Measurements from ENCODE around the gene SLC22A8. TPM values are rescaled to one million over a fixed set of nuclear protein-coding genes. Genes with fewer than 3 reads are reported as not detected.

SLC22A8 gene
- total and polyA plus RNA-seq, 10 of the 15 experiments (the other 5 are each of a cell fraction or from before 2014, with no cell fraction given): not detected

DNA sequence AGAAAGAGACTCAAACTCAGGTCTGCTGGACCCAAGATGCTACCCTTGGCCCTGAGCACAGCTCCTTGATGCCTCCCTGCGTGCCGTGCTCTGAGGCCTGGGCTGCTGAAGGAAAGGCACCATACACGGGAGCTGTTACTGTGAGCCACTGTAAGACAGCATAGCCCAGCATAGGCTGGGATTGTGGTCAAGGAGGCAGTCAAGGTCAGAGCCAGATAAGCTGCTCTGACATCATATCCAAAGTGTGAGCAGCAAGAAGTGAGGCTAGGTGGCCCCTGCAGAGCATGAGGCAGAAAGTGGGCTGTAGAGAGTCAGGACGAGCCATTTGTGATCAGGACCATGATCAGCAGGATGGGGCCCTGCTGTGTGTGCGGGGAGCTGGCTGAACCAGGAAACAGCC, 7.7 kb downstream of the SLC22A8 start:
- H3K27me3 ChIP-seq (replicated peaks in 1 of 2; ENCODE audit: control insufficient read depth in 2 of 2, insufficient read depth in 2 of 2, low read length in 1 of 2): peaks cover 0 to 3% of the 10 kb centered on the region in 2 experiments; a peak in 2 of 4 replicates
- H3K9me3 ChIP-seq (replicated peaks; ENCODE audit: control insufficient read depth, insufficient read depth, low read length): no peaks in the 10 kb centered on the region
- H3K79me2 ChIP-seq (ENCODE audit: control insufficient read depth, insufficient read depth, low read length): no peaks in the 10 kb centered on the region
- SMC1A ChIA-PET (ENCODE audit: uncharacterized antibody, unreplicated experiment): no interaction called here
- RAD21 ChIA-PET (ENCODE audit: unreplicated experiment): interaction anchor here (1.4 kb wide), 1 partner anchor 16 kb away, joined by 7 read pairs; no protein-coding TSS in a partner anchor
- no peak overlapping the region for H3K4me3 ChIP-seq
- CTCF ChIA-PET: interaction anchor here (0.6 to 1.2 kb wide), 5 partner anchors 10 to 20 kb away, joined by 3 to 6 read pairs (median 4); no protein-coding TSS in a partner anchor
- no peak overlapping the region for H3K27ac ChIP-seq (ENCODE audit: control insufficient read depth, insufficient read depth)
- ATAC-seq: no peak
- POLR2A ChIA-PET: no interaction called here
- no peak overlapping the region for H3K4me2 ChIP-seq (ENCODE audit: control insufficient read depth, insufficient read depth)
- no peak for FAIRE-seq
- in situ Hi-C loops (cut with MboI): no loop called here
- no TSS peak for BruUV-seq (replicated peaks)
- WGBS (ENCODE audit: insufficient coverage, insufficient replicate concordance, low lambda C conversion rate, missing lambda C conversion rate): 39% methylated on average over 5 of the region's 5 CpGs
- H3K36me3 ChIP-seq (ENCODE audit: control insufficient read depth in 2 of 2, insufficient read depth in 2 of 2, low read length in 1 of 2): no peaks in the 10 kb centered on the region
- intact Hi-C loops (cut with micrococcal nuclease; ENCODE audit: unreplicated experiment): no loop called here
- DNase-seq (ENCODE audit: low read depth, low spot score): no peak
- no peak overlapping the region for H3K9ac ChIP-seq (ENCODE audit: control insufficient read depth, insufficient read depth, low read length)
- H3K4me1 ChIP-seq (ENCODE audit: control insufficient read depth, insufficient read depth, low read length): no peaks in the 10 kb centered on the region
- no peak overlapping the region for H2AFZ ChIP-seq (ENCODE audit: control insufficient read depth, low read depth, low read length)
- H4K20me1 ChIP-seq (ENCODE audit: control insufficient read depth, insufficient read depth): no peaks in the 10 kb centered on the region
- TF ChIP-seq, protein P1, sequence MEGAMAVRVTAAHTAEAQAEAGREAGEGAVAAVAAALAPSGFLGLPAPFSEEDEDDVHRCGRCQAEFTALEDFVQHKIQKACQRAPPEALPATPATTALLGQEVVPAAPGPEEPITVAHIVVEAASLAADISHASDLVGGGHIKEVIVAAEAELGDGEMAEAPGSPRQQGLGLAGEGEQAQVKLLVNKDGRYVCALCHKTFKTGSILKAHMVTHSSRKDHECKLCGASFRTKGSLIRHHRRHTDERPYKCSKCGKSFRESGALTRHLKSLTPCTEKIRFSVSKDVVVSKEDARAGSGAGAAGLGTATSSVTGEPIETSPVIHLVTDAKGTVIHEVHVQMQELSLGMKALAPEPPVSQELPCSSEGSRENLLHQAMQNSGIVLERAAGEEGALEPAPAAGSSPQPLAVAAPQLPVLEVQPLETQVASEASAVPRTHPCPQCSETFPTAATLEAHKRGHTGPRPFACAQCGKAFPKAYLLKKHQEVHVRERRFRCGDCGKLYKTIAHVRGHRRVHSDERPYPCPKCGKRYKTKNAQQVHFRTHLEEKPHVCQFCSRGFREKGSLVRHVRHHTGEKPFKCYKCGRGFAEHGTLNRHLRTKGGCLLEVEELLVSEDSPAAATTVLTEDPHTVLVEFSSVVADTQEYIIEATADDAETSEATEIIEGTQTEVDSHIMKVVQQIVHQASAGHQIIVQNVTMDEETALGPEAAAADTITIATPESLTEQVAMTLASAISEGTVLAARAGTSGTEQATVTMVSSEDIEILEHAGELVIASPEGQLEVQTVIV (IDR thresholded peaks at IDR 0.05; ENCODE audit: borderline replicate concordance, partially characterized antibody): no peak
- no peak for TF ChIP-seq EED (IDR thresholded peaks at IDR 0.05; ENCODE audit: low read depth)
- TF ChIP-seq YY1 (IDR thresholded peaks at IDR 0.05; ENCODE audit: low read depth, low read length): no peak
- no peak for TF ChIP-seq SIN3A (IDR thresholded peaks at IDR 0.05; ENCODE audit: low read depth, low read length)
- TF ChIP-seq CHD1 (IDR thresholded peaks at IDR 0.05; ENCODE audit: low read depth, low read length): no peak
- no peak for TF ChIP-seq MXI1 (IDR thresholded peaks at IDR 0.05; ENCODE audit: low read depth, low read length)
- no peak for TF ChIP-seq POU2F2 (IDR thresholded peaks at IDR 0.05; ENCODE audit: borderline replicate concordance, low read depth, low read length)
- TF ChIP-seq SP1 (IDR thresholded peaks at IDR 0.05; ENCODE audit: low read depth, low read length): no peak
- TF ChIP-seq CREM (IDR thresholded peaks at IDR 0.05; ENCODE audit: low read depth): no peak
- no peak for TF ChIP-seq POLR2AphosphoS5 (IDR thresholded peaks at IDR 0.05; ENCODE audit: low read length)
- TF ChIP-seq, protein P2, sequence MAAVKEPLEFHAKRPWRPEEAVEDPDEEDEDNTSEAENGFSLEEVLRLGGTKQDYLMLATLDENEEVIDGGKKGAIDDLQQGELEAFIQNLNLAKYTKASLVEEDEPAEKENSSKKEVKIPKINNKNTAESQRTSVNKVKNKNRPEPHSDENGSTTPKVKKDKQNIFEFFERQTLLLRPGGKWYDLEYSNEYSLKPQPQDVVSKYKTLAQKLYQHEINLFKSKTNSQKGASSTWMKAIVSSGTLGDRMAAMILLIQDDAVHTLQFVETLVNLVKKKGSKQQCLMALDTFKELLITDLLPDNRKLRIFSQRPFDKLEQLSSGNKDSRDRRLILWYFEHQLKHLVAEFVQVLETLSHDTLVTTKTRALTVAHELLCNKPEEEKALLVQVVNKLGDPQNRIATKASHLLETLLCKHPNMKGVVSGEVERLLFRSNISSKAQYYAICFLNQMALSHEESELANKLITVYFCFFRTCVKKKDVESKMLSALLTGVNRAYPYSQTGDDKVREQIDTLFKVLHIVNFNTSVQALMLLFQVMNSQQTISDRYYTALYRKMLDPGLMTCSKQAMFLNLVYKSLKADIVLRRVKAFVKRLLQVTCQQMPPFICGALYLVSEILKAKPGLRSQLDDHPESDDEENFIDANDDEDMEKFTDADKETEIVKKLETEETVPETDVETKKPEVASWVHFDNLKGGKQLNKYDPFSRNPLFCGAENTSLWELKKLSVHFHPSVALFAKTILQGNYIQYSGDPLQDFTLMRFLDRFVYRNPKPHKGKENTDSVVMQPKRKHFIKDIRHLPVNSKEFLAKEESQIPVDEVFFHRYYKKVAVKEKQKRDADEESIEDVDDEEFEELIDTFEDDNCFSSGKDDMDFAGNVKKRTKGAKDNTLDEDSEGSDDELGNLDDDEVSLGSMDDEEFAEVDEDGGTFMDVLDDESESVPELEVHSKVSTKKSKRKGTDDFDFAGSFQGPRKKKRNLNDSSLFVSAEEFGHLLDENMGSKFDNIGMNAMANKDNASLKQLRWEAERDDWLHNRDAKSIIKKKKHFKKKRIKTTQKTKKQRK (IDR thresholded peaks at IDR 0.05; ENCODE audit: low read depth, low read length): no peak
- no peak for TF ChIP-seq PAX5 (IDR thresholded peaks at IDR 0.05; ENCODE audit: borderline replicate concordance, low read depth, low read length)
- TF ChIP-seq NR2C1 (IDR thresholded peaks at IDR 0.05): no peak
- no peak for TF ChIP-seq POLR2AphosphoS2 (IDR thresholded peaks at IDR 0.05; ENCODE audit: low read depth, low read length)
- TF ChIP-seq CEBPB (IDR thresholded peaks at IDR 0.05; ENCODE audit: borderline replicate concordance in 1 of 2, low read depth in 2 of 2, low read length in 2 of 2): no peak
- TF ChIP-seq, protein P3, sequence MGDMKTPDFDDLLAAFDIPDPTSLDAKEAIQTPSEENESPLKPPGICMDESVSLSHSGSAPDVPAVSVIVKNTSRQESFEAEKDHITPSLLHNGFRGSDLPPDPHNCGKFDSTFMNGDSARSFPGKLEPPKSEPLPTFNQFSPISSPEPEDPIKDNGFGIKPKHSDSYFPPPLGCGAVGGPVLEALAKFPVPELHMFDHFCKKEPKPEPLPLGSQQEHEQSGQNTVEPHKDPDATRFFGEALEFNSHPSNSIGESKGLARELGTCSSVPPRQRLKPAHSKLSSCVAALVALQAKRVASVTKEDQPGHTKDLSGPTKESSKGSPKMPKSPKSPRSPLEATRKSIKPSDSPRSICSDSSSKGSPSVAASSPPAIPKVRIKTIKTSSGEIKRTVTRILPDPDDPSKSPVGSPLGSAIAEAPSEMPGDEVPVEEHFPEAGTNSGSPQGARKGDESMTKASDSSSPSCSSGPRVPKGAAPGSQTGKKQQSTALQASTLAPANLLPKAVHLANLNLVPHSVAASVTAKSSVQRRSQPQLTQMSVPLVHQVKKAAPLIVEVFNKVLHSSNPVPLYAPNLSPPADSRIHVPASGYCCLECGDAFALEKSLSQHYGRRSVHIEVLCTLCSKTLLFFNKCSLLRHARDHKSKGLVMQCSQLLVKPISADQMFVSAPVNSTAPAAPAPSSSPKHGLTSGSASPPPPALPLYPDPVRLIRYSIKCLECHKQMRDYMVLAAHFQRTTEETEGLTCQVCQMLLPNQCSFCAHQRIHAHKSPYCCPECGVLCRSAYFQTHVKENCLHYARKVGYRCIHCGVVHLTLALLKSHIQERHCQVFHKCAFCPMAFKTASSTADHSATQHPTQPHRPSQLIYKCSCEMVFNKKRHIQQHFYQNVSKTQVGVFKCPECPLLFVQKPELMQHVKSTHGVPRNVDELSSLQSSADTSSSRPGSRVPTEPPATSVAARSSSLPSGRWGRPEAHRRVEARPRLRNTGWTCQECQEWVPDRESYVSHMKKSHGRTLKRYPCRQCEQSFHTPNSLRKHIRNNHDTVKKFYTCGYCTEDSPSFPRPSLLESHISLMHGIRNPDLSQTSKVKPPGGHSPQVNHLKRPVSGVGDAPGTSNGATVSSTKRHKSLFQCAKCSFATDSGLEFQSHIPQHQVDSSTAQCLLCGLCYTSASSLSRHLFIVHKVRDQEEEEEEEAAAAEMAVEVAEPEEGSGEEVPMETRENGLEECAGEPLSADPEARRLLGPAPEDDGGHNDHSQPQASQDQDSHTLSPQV (IDR thresholded peaks at IDR 0.05): no peak
- no peak for TF ChIP-seq RFX5 (IDR thresholded peaks at IDR 0.05; ENCODE audit: low read depth, low read length)
